H1 (cell line): ENCODE data around the gene SPG11. TPM values are rescaled to one million over a fixed set of nuclear protein-coding genes. Genes with fewer than 3 reads are reported as not detected.

Experiments
- CHD2 ChIP-seq: IDR thresholded peaks from 2 replicates; pipeline ENCODE4 v1.6.1; 2012; ENCODE audit warnings: low read length, improper control_type of control experiment
- CREB1 ChIP-seq: IDR thresholded peaks from 2 replicates; pipeline ENCODE4 v1.6.1; 2012; ENCODE audit warnings: inconsistent platforms
- NANOG ChIP-seq: IDR thresholded peaks from 2 replicates; pipeline ENCODE4 v1.6.1; 2011; ENCODE audit warnings: low read length, low read depth, mild to moderate bottlenecking, inconsistent platforms; ENCODE audit not compliant: insufficient read depth, poor library complexity, severe bottlenecking
- NRF1 ChIP-seq: IDR thresholded peaks from 2 replicates; pipeline ENCODE4 v1.6.1; 2011; ENCODE audit warnings: mild to moderate bottlenecking, low read depth, low read length, improper control_type of control experiment
- polyA plus RNA-seq, 7 experiments: library from polyadenylated mRNA; depleted of rRNA in 3 of 7; stranded (reverse) in 5 of 7; unstranded in 2 of 7; fragments of >200 nt in 5 of 7; fragments of 200-250 nt in 2 of 7; gene quantifications; 1 replicate in 5 of 7; 2 replicates in 1 of 7; 4 replicates in 1 of 7; pipeline versions ENCODE4 v1.2.1 to v1.2.3, GENCODE V29; 2011 to 2013; ENCODE audit warnings: missing spikeins in 2 of 7, mixed read lengths in 2 of 7
- total RNA-seq: library from RNA; stranded (reverse); fragmentation: NEBNext Ultra II Directional; extraction: Animal tissue kit (Norgen Biotek cat#: 25700); gene quantifications from 2 replicates; pipeline ENCODE4 v1.2.1, GENCODE V29; 2021

SPG11 gene
- total and polyA plus RNA-seq, 2 of the 8 experiments (the other 6 are each of a cell fraction or from before 2014, with no cell fraction given): 37.1 to 38.6 TPM

DNA sequence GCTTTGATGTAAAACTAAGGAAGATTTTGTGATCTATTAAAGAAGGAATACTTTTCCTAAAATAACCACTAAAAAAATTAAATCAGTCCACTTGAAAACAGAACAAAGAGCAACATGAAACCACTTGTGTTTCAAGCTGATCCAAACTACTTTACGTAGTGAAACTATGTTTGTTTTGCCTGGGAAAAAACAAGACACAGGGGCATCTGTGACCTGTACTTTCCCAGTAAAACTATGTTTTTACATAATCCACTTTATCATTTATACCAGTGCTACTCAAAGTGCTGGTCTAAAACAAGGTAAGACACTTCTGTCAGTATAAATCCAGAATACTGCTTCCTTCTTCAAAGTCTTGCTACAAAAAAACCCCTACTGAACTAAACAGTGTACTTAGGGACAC, 56.7 kb downstream of the SPG11 start (continued):
- no peak for TF ChIP-seq NANOG
- no peak for TF ChIP-seq CHD2
- TF ChIP-seq CREB1: no peak
- TF ChIP-seq NRF1: no peak
